Activated CD4-positive, alpha-beta T cell treated with anti-CD3 and anti-CD28 coated beads for 36 hours (primary cell): Measurements from ENCODE around the gene PSTK. TPM values are rescaled to one million over a fixed set of nuclear protein-coding genes. Genes with fewer than 3 reads are reported as not detected.

Experiments
- ATAC-seq: fragments of 200-7000 bp; cut with Tn5 transposase; one replicate; pipeline ENCODE4 v1.10.0; 2021; ENCODE audit warnings: mild to moderate bottlenecking, moderate library complexity
- CTCF ChIA-PET: fragments of 350-600 bp; sonication (Branson Sonifier 250); formaldehyde crosslinking; loops from one replicate; lab custom pipeline; 2021; ENCODE audit warnings: antibody characterized with exemption; lab: Charles Lee
- POLR2A ChIA-PET: fragments of 350-600 bp; sonication (Branson Sonifier 250); formaldehyde crosslinking; loops from one replicate; lab custom pipeline; 2021; ENCODE audit warnings: antibody characterized with exemption, inconsistent platforms; lab: Charles Lee
- DNase-seq: peaks from one replicate; pipeline ENCODE4 v3.0.0-alpha.2; 2020
- H3K27ac Mint-ChIP-seq: one replicate; pipeline ENCODE4 v1.8.0; 2021; ENCODE audit warnings: mixed read lengths
- H3K27me3 Mint-ChIP-seq: one replicate; pipeline ENCODE4 v1.8.0; 2021; ENCODE audit warnings: mixed read lengths
- H3K36me3 Mint-ChIP-seq: one replicate; pipeline ENCODE4 v1.8.0; 2021; ENCODE audit warnings: low read depth, mixed read lengths
- H3K4me1 Mint-ChIP-seq: one replicate; pipeline ENCODE4 v1.8.0; 2021; ENCODE audit warnings: mixed read lengths
- H3K4me3 Mint-ChIP-seq: one replicate; pipeline ENCODE4 v1.8.0; 2021; ENCODE audit warnings: mild to moderate bottlenecking, moderate library complexity, mixed read lengths
- H3K9me3 Mint-ChIP-seq: one replicate; pipeline ENCODE4 v1.8.0; 2021; ENCODE audit warnings: low read depth, mixed read lengths
- intact Hi-C, 2 experiments: fragments of 100-400 bp; cut with DNase I in 1 of 2; cut with micrococcal nuclease in 1 of 2; formaldehyde crosslinking; loops; one replicate each; pipeline versions ENCODE4 v1.14.2 to v1.15.1; 2022 to 2024; cut with DNase I, micrococcal nuclease
- total RNA-seq, 2 experiments: library from RNA; stranded (reverse); gene quantifications; one replicate each; pipeline ENCODE4 v1.2.3, GENCODE V29; 2021

Gene PSTK
- total RNA-seq, 2 experiments from 2014 or later = 2.8 to 2.9 TPM

GRCh38 chr10:122957474-122957873 is 22.7 kb upstream of the PSTK start:
- intact Hi-C loops = loop anchor here in 1 of 2 experiments (10.0 kb wide), 1 partner anchor 983 kb away; the partner anchor contains the start of gene NSMCE4A
- Mint-ChIP-seq H3K4me3 (no peak overlapping the region), H3K9me3 (no peaks in the 10 kb centered on the region), H3K36me3 (peaks cover 6% of the 10 kb centered on the region), H3K27me3 (peaks cover 3% of the 10 kb centered on the region), H3K4me1 (peaks cover 14% of the 10 kb centered on the region), H3K27ac (no peak overlapping the region)
- no peak for ATAC-seq
- no peak for DNase-seq
- CTCF ChIA-PET = interaction anchor here (0.6 to 1.1 kb wide), 2 partner anchors 12 to 23 kb away, joined by 3 to 5 read pairs; partner anchors contain the start of gene PSTK
- POLR2A ChIA-PET = interaction anchor here (0.6 kb wide), 1 partner anchor 13 kb away, joined by 4 read pairs; no protein-coding TSS in a partner anchor

DNA sequence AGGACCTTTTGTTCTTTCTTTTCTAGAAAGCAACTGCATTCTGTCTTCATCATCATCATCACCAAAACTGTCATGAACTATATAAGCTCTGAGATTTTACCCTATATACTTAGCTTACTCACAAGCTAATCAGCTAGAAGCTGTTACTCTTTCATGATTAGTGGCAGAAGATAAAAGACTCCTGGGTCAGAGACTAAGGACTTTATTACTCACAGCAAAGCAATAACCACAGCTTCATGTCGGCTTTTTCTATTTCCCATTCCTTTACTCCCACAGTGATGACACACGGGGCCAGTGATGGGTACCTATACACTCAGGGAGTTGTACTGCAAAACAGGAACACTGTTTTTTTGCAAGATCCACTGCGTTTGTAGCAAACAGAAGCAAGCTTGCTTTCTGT is 17.8 kb upstream of the PSTK start:
- no peak overlapping the region for H3K27ac Mint-ChIP-seq
- H3K9me3 Mint-ChIP-seq = peaks cover 18% of the 10 kb centered on the region
- H3K27me3 Mint-ChIP-seq = peaks cover 8% of the 10 kb centered on the region
- DNase-seq = no peak
- CTCF ChIA-PET = no interaction called here
- ATAC-seq = peak; percentile 23
- POLR2A ChIA-PET = no interaction called here
- H3K4me1 Mint-ChIP-seq = no peaks in the 10 kb centered on the region
- no peak overlapping the region for H3K4me3 Mint-ChIP-seq
- intact Hi-C loops = no loop called here
- H3K36me3 Mint-ChIP-seq = peaks cover 9% of the 10 kb centered on the region

- H3K27ac Mint-ChIP-seq = no peak overlapping the region
- ATAC-seq = no peak
- H3K9me3 Mint-ChIP-seq = peaks cover 34% of the 10 kb centered on the region
- POLR2A ChIA-PET = no interaction called here
- no peaks in the 10 kb centered on the region for H3K4me1 Mint-ChIP-seq
- peaks cover 11% of the 10 kb centered on the region for H3K27me3 Mint-ChIP-seq
- H3K36me3 Mint-ChIP-seq = peaks cover 9% of the 10 kb centered on the region
- H3K4me3 Mint-ChIP-seq = no peak overlapping the region
- DNase-seq = no peak
- intact Hi-C loops = no loop called here
- CTCF ChIA-PET = no interaction called here
These were observed 13.3 kb upstream of the PSTK start for GRCh38 chr10:122966879-122967278.

DNA sequence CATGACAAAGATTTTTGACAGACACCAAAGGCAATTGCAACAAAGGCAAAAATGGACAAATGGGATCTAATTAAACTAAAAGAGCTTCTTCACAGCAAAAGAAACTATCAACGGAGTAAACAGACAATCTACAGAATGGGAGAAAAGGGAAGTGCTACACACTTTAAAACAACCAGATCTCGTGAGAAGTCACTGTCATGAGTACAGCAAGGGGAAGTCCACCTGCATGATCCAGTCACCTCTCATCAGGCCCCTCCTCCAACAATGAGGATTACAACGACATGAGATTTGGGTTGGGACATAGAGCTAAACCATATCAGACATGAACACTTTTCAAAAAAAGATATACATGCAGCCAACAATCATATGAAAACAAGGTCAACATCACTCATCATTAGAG is 11.5 kb upstream of the PSTK start:
- peaks cover 9% of the 10 kb centered on the region for H3K36me3 Mint-ChIP-seq
- DNase-seq (no peak), ATAC-seq (no peak)
- no peak overlapping the region for H3K27ac Mint-ChIP-seq
- peaks cover 5% of the 10 kb centered on the region for H3K27me3 Mint-ChIP-seq
- peaks cover 34% of the 10 kb centered on the region for H3K9me3 Mint-ChIP-seq
- POLR2A ChIA-PET = no interaction called here
- intact Hi-C loops = no loop called here
- CTCF ChIA-PET = no interaction called here
- no peak overlapping the region for H3K4me3 Mint-ChIP-seq
- no peaks in the 10 kb centered on the region for H3K4me1 Mint-ChIP-seq

- POLR2A ChIA-PET = no interaction called here
These were observed 6.2 kb upstream of the PSTK start for GRCh38 chr10:122974023-122974422.

GRCh38 chr10:122974543-122975064 is 5.6 kb upstream of the PSTK start:
- Mint-ChIP-seq H3K27ac (no peak overlapping the region), H3K4me1 (peaks cover under 1% of the 10 kb centered on the region)
- ATAC-seq = no peak

More at GRCh38 chr10:122974023-122974422, 6.2 kb upstream of the PSTK start:
- H3K27ac Mint-ChIP-seq = no peak overlapping the region
- DNase-seq = no peak
- H3K9me3 Mint-ChIP-seq = peaks cover 3% of the 10 kb centered on the region
- no peak for ATAC-seq
- no peaks in the 10 kb centered on the region for H3K27me3 Mint-ChIP-seq
- H3K36me3 Mint-ChIP-seq = no peaks in the 10 kb centered on the region
- no peak overlapping the region for H3K4me3 Mint-ChIP-seq
- CTCF ChIA-PET = no interaction called here
- H3K4me1 Mint-ChIP-seq = no peaks in the 10 kb centered on the region
- intact Hi-C loops = no loop called here

GRCh38 chr10:122981066-122981464 is 864 bp downstream of the PSTK start:
- Mint-ChIP-seq H3K36me3 (no peaks in the 10 kb centered on the region), H3K27me3 (no peaks in the 10 kb centered on the region), H3K9me3 (no peaks in the 10 kb centered on the region), H3K27ac (peak overlapping the region; percentile 94), H3K4me3 (peak overlapping the region; percentile 80), H3K4me1 (peaks cover 18% of the 10 kb centered on the region)
- no peak for DNase-seq
- POLR2A ChIA-PET = interaction anchor here (1.5 kb wide), 1 partner anchor 27 kb away, joined by 5 read pairs; the partner anchor contains the start of genes ACADSB and IKZF5
- intact Hi-C loops = no loop called here
- CTCF ChIA-PET = interaction anchor here (0.6 to 3.3 kb wide), 13 partner anchors 9 to 407 kb away, joined by 3 to 25 read pairs (median 4); partner anchors contain the start of genes ACADSB, C10orf88 and IKZF5
- no peak for ATAC-seq

More at GRCh38 chr10:122974543-122975064, 5.6 kb upstream of the PSTK start:
- intact Hi-C loops = no loop called here
- Mint-ChIP-seq H3K27me3 (no peaks in the 10 kb centered on the region), H3K4me3 (no peak overlapping the region), H3K9me3 (no peaks in the 10 kb centered on the region), H3K36me3 (no peaks in the 10 kb centered on the region)
- POLR2A ChIA-PET = no interaction called here
- no peak for DNase-seq
- CTCF ChIA-PET = no interaction called here

- no peak for ATAC-seq
- CTCF ChIA-PET = interaction anchor here (1.0 to 2.0 kb wide), 4 partner anchors 12 to 24 kb away, joined by 3 to 5 read pairs (median 4); no protein-coding TSS in a partner anchor
- H3K4me3 Mint-ChIP-seq = no peak overlapping the region
- H3K27me3 Mint-ChIP-seq = no peaks in the 10 kb centered on the region
- no peaks in the 10 kb centered on the region for H3K9me3 Mint-ChIP-seq
- intact Hi-C loops = no loop called here
- H3K4me1 Mint-ChIP-seq = peaks cover 20% of the 10 kb centered on the region
- DNase-seq = no peak
- no peak overlapping the region for H3K27ac Mint-ChIP-seq
- peaks cover 6% of the 10 kb centered on the region for H3K36me3 Mint-ChIP-seq
- POLR2A ChIA-PET = no interaction called here
These were observed 3.7 kb downstream of the PSTK start for GRCh38 chr10:122983898-122984297.

- intact Hi-C loops = no loop called here
- CTCF ChIA-PET = interaction anchor here (1.2 to 2.0 kb wide), 3 partner anchors 11 to 23 kb away, joined by 3 to 5 read pairs (median 5); no protein-coding TSS in a partner anchor
- H3K4me3 Mint-ChIP-seq = no peak overlapping the region
- H3K36me3 Mint-ChIP-seq = peaks cover 6% of the 10 kb centered on the region
- ATAC-seq (no peak), DNase-seq (no peak)
- no peaks in the 10 kb centered on the region for H3K27me3 Mint-ChIP-seq
- H3K27ac Mint-ChIP-seq = no peak overlapping the region
- H3K9me3 Mint-ChIP-seq = no peaks in the 10 kb centered on the region
- POLR2A ChIA-PET = no interaction called here
- H3K4me1 Mint-ChIP-seq = peaks cover 19% of the 10 kb centered on the region
These were observed 4.5 kb downstream of the PSTK start for GRCh38 chr10:122984708-122985107.

- POLR2A ChIA-PET = no interaction called here
- H3K4me3 Mint-ChIP-seq = no peak overlapping the region
- peaks cover 8% of the 10 kb centered on the region for H3K4me1 Mint-ChIP-seq
- H3K27me3 Mint-ChIP-seq = no peaks in the 10 kb centered on the region
- H3K36me3 Mint-ChIP-seq = peaks cover 8% of the 10 kb centered on the region
- CTCF ChIA-PET = no interaction called here
- DNase-seq = no peak
- ATAC-seq = no peak
- intact Hi-C loops = no loop called here
- no peak overlapping the region for H3K27ac Mint-ChIP-seq
- H3K9me3 Mint-ChIP-seq = no peaks in the 10 kb centered on the region
These were observed 6.1 kb downstream of the PSTK start for GRCh38 chr10:122986335-122986734.

DNA sequence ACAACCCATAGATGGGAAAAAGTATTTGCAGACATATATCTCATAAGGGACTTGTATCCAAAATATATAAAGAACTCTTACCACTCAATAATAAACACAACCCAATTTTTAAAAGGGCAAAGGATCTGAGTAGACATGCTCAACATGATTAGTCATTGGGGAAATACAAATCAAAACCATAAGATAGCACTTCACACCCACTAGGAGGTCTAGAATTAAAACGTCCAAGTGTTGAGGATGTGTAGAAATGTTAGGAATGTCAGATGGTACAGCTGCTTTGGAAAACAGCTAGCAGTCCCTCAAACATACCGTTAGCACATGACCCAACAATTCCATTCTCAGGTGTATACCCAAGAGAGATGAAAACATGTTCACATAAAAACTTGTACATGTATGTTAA is 8.3 kb downstream of the PSTK start:
- intact Hi-C loops = no loop called here
- ChIA-PET POLR2A (no interaction called here), CTCF (no interaction called here)
- H3K27ac Mint-ChIP-seq = no peak overlapping the region
- H3K4me1 Mint-ChIP-seq = peaks cover 2% of the 10 kb centered on the region
- H3K36me3 Mint-ChIP-seq = peaks cover 15% of the 10 kb centered on the region
- no peaks in the 10 kb centered on the region for H3K9me3 Mint-ChIP-seq
- DNase-seq (no peak), ATAC-seq (no peak)
- H3K27me3 Mint-ChIP-seq = no peaks in the 10 kb centered on the region
- H3K4me3 Mint-ChIP-seq = no peak overlapping the region

DNA sequence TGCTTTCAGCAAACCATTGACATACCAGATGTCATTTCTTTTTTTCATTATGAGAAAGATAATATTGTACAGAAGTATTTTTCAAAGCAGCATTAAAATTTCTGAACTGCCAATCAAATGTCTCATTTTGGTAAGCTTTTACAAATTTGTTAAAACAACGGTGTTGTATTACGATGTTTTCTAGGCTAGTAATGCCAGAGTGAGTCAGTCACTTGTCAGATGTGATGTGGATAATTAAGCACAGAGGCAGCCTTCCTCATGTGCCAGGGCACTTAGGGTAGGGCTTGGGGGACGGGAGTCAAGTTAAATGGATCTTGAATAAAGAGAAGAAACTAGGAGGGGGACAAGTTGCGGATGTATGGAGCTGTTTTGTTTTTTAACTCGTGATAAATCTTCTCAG is 10.1 kb downstream of the PSTK start:
- Mint-ChIP-seq H3K27me3 (no peaks in the 10 kb centered on the region), H3K4me1 (peaks cover 2% of the 10 kb centered on the region), H3K36me3 (peaks cover 27% of the 10 kb centered on the region), H3K4me3 (no peak overlapping the region), H3K27ac (peak overlapping the region; percentile 75), H3K9me3 (no peaks in the 10 kb centered on the region)
- DNase-seq (no peak), ATAC-seq (no peak)
- POLR2A ChIA-PET = interaction anchor here (0.6 kb wide), 1 partner anchor 11 kb away, joined by 4 read pairs; no protein-coding TSS in a partner anchor
- intact Hi-C loops = no loop called here
- CTCF ChIA-PET = interaction anchor here (0.9 to 2.0 kb wide), 4 partner anchors 9 to 15 kb away, joined by 3 to 12 read pairs (median 5); no protein-coding TSS in a partner anchor
